HG03521 (cell line): ENCODE data around the gene SLC35A2.
A peak's percentile ranks its signal among the peaks of the same experiment; 100 is the strongest.

Experiments used
- ATAC-seq: cut with Tn5 transposase; IDR thresholded peaks from one replicate; pipeline ENCODE4 v1.9.1; 2021; ENCODE audit warnings: mild to moderate bottlenecking, moderate library complexity; ENCODE audit not compliant: unreplicated experiment

Gene SLC35A2

DNA sequence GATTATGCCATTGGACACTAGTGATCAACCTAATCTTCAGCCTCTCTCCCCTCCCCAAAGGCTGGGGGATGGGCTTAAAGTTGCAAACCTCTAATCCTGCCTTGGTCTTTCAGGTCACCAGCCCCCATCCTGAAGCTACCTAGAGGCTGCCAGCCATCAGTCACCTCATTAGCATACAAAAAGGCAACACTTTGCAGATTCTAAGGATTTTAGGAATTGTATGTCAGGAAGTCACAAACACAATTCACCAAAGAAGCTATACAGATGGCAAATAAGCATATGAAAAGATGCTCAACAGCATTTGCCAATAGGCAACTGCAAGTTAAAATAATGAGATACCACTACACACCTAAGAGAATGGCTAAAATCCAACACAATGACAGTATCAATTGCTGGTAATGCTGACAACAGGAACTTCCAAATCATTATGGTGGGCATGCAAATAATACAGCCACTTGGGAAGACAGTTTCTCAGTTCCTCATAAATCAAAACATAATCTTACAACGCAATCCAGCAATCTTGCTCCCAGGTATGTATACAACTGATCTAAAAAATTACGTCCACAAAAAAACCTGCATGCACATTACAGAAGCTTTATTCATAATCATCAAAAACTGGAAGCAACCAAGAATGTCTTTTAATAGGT, 16.4 kb upstream of the SLC35A2 start:
- ATAC-seq: no peak

DNA sequence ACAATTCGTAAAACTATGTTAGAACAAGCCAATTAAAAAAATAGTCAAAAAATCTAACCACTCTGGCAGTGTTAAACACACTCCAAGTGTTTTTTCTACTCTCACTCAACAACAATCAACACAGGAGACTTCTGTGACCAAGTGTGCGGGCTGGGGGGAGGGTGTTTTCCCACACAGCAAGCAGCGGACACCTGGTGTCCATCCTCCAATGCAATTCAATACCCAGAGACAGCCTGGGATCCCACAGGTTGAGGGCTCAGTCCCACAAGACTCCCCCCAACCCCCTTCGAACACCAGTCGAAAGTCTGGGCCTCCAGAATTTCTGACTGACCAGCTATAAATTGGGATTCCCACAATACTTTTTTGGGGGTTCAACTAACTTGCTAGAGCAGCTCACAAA, 15.7 kb upstream of the SLC35A2 start:
- ATAC-seq: no peak

DNA sequence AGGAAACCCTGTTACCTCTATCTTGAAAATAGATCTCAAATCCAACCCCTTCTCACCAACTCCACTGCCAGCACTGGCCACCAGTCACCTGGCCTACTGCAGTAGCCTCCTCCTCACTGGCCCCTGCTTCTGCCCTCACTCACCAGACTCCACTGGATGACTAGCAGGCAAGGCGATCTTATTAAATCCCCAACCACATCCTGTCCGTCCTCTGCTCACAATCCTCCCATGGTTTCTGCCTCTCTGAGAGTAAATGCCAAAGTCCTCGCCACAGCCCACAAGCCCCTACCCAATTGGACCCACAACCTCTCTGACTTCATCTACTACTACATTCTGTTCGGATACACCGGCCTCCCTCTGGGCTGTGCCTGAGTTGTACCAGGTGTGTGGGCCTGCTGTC, 12.8 kb upstream of the SLC35A2 start:
- no peak for ATAC-seq

DNA sequence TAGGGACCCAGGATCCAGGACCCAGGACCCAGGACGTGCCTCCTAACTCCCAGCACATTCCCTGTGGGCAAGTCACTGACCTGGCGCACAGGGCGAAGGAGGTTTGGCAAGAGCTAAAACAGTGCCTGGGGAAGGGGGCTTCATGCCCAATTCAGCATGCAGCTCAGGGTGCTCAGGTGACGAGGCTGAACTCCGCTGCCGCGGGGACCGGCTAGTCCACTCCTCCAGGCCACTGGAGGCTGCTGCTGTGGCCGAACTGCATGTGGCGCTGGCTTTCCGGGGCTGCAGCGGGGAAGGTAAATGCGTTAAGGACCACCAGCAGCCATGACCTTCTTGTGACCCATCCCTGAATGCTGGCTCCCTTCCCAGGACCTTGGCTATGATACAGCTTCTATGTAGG, 12.3 kb upstream of the SLC35A2 start:
- ATAC-seq: no peak

DNA sequence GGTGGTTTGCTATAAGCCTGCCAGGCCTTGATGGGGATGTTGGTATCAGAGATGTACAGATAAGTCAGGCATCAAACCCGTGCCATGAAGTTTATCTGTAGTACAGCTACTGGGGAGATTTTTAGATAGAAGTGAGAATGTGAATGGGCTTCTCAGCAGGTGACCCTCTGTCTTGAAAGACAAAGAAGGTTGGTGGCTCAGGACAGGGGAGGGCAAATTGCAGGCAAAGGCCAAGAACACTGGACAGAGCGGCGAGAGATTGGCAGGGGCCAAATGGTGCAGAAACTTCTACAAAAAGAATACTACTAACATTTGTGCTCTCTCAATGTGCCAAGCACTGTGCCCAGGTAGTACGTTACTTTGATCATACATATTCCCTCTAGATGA, 9.3 kb upstream of the SLC35A2 start:
- no peak for ATAC-seq

DNA sequence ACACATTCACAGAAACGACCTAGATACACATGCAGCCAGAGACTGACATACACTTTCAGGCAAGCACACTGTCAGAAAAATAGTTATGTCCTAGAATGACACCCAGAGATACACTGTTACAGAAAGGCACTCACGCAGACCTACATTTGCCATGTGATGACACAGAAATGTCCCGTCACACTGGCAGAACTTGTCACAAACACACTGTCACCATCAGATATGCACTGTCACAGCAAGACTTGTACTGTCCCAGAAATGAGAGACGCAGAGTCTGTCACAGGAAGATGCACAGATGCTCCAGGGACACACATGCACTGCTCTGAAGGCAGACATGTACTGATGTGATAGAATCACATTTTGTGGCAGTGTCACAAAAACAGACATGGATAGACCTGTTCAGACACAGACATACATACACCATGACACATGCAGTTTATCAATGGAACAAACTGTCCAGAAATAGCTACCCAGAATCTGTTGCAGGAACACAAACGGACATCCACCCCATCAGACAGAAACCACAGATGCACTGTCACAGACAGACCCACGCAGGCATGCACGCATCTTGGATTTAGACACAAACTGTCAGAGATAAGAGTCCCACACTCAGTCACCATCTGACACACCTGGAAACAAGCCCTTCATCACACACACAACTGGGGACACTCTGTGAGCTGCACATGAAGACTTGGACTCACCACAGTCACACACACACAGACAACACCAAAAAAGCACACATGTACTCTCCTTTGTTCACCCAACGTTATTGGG, 8.7 kb upstream of the SLC35A2 start:
- no peak for ATAC-seq

DNA sequence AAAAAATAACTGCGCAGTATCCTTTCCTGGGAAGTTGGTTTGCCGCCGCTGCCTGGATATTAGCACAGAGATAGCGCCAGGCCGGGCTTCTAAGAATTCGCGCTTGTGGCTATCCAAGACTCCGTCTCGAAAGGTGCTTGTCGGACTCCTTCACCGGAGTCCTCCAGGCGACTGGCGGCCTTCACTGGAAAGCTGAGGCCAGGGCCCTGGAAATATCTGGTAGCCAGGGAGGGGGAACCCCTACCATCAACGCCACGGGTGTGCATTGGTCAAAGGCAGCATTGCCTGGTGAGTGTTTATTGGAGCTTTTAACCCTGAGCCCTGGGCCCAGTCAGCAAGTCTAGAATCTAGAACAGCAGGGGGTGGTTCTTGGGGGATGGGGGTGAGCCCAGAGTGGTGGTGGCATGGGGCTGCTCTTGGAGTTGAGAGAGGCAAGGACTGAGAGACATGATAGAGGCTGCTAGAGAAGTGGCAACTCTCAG, 8.0 kb upstream of the SLC35A2 start:
- ATAC-seq: no peak

DNA sequence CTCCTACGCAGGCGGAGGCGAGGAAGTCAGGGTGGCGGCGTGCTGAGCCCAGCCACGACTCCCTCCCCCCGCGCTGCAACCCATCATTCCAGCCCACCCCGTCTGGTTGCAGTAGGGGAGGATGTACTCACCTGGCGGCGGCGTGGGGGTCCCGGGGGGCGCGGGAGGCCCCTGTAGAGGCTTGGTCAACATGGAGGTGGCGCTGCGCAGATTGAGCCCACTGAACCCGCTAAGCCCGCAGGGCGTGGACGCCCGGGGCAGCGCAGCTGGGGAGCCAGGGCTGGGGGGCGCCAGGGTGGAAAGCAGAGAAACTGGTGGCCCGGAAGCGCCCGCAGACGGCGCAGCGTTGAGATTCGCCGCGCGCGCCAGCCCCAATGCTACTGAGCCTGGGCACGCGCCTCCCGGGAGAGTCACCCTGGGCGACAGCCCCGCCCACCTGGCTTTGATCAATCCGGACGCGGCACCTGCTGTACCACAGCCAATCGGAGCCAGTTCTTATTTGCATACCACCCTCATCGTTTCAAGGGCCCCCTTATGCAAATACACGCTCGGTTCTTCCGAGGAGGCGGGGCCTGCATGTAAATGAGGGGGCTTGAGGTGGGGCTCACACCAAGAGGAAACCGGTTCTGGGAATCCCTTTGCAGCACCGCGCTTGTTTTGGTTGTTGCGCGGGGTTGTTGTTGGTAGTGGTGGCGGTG, 7.3 kb upstream of the SLC35A2 start, which contains the start of gene PIM2:
Gene PIM2, minus strand, starts transcription at position 382 of the 698 bp plus-strand sequence. Its CDS starts 190 bp downstream, at position 192.
- ATAC-seq: peak; percentile 72

DNA sequence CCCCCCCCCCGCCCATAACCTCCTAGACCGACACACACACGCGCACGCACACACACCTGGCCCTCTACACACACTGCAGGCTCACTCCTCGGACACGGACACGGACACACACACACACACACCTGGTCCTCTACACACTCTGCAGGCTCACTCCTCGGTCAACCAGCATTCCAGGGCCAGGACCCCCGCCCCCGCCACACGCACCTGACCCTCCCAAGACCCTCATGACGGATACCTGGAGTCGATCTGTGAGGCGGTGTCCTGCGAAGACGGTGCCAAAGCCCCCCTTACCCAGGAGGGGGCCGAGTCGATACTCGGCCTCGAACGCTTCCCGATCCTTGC, 6.8 kb upstream of the SLC35A2 start:
- ATAC-seq: no peak

DNA sequence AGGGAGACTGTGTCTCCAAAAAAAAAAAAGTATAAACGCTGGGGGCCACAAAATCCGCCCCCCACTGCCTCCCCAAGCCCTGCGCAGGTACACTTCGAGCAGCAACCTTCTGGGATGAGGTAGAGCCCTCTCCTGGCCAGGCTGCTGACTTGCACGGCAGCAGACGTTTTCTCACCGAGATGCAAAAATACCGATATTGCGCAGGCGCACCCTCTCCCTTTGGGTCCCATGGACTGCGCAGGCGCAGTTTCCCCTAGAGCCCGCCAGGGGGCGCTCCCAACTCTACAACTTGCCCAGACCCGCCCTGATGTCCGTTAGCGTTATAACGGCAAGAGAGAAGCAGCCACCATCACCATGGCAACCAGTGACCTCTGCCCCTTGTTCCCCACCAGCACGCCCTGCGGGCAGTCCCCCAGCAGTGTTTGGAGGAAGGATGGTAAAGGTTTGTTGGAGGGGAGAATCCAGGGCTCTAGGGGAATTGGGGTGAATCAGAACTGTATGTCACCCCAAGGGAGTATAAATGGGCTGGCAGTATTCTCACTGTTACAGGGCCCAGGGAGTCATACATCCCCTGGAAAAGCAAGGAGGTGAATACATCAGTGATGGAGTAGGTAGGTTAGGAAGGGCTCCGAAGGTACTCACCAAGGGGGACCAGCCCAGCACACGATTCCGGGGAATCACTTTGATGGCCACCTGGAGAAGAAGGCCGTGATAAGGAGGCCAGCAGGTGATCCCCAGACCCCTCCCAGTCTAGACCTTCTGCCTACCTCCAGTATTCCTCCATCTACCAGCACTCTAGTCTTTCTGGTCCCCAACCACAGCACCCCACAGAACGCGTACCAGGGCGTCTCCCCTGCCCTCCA, 5.9 kb upstream of the SLC35A2 start:
- ATAC-seq: peak; percentile 37

DNA sequence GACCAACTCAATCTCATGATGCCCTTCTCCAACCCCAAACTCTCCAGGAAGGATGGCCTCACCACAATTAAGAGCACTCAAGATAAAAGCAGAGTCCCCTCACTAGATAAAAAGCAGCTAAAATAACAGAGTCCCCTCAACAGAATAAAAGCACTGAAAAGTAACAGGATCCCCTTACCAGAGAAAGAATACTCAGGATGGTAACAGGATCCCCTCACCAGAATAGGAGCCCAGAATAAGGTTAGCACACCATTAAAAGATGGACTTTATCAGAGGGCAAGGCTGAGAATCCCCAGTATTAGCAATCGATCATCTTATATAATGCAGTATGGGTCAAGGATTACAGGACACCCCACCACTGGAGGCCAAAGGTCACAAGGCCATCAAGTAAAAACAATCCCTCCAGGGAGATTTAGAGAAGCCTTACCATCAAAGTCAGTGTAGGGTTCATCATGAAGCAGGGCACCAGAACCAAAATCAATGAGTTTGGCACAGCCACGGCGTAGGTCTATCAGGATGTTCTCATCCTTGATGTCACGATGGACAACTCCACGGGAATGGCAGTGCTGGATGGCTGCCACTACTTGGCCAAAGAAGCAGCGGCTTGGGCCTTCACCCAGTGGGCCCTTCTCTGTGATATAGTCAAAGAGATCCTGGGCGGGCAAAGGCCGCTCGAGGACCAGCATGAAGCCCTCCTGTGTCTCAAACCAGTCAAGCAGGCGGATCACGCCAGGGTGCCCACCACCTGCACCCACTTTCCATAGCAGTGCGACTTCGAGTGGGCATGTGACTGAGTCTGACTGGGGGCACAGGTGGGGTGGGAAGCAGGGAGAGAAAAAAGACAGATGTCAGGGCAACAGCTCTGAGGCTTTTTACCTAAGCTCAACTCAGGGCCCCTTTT, 3.4 kb upstream of the SLC35A2 start:
- no peak for ATAC-seq

DNA sequence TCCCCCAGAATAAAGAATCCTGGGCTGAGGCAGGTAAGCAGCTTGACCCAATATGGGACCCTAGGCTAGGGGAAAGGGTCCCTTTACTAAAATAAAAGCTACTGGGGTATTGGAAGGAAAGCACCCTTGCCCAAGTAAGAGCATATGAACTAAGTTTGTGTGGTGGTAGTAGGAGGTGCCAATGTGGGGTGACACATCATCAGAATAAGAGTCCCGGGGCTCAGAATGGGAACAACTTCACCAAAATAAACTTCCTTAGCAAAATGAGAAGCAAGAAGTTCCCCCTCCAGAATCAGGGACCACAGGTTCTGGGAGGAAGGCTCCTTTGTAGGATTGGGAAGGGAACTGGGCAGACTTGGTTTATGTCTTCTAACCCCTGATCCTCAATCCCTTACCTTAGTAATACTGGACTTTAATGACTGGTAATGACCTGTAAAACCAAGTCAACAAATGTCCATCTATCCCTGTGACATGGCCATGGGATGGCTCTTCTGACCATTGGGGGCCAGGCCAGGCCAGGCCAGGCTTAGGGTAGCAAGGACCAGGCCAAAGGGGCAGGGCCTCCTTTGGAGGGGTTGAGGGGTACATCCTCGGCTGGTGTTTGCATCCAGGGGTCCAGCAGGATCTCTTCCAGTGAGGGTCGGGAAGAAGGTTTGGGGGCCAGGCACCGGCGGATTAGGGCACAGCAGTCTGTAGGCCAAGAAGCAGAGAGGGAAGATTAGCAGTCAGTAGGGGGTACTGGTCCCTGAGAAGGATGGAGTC, 2.3 kb upstream of the SLC35A2 start:
- ATAC-seq: no peak

DNA sequence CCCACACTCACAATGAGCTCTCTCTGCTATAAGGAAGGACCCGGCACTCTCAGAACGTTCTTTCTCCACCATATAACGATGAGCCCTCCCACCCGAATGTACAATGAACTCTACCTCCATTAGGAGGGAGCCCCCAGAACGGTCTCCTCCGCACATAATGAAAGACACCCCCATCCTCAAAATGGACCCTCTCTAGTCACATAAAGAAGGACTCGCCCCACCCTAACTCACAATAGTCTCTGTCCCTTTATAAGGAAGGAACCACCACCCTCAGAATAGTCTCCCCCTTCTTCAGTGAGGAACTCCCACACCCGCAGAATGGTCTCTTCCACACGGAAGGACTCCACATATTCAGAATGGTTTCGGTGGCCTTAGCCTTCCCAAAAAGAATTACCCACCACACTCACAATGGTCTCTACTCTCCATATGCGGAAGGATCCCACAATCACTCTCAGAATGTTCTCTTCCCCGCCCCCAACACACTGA, 477 bp downstream of the SLC35A2 start:
- no peak for ATAC-seq

DNA sequence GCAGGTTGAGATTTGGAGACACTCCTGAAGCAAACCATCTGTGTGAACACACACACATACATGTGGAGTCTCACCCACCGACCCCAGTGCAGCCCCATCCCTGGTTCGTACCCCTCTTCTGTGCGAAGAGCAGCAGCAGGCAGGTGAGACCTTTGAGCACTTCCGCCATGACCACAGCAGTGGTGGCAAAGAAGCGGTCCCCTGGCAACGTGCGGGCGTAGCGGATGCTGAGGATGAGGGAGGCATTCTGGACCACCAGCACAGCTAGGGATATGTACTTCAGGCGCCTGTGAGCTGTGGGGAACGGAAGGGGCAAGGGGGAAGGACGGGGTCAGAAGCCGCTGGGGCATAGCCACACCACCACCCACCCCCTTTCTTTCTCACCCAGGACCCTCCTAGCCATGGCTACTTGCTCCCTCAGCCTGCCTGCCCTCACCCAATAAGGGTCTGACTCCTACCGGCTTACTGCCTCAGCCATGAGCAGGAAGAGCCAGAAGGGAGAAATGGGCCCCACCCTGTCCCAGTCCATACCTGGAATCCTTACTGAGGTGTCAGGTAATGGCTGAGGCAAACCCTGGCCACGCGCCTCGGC, 1.6 kb downstream of the SLC35A2 start:
- no peak for ATAC-seq

DNA sequence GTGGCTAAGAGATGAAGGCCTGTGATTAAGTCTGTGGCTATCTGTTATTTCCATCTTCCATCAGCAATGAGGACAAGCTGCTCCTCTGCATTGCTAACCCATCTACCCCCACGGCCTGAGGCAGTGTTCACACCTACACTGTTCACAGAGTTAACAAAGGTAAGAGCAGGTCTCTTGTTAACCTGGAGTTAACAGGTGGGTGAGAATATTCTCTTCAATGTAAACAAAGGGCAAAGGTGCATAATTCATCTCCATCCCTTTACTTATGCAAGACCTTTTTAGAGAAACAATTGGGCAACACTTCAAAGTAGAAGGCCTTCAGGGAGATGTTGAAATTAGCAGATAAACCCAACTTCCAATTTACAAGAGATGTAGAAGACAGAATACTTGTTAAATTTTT, 2.8 kb downstream of the SLC35A2 start:
- ATAC-seq: no peak

DNA sequence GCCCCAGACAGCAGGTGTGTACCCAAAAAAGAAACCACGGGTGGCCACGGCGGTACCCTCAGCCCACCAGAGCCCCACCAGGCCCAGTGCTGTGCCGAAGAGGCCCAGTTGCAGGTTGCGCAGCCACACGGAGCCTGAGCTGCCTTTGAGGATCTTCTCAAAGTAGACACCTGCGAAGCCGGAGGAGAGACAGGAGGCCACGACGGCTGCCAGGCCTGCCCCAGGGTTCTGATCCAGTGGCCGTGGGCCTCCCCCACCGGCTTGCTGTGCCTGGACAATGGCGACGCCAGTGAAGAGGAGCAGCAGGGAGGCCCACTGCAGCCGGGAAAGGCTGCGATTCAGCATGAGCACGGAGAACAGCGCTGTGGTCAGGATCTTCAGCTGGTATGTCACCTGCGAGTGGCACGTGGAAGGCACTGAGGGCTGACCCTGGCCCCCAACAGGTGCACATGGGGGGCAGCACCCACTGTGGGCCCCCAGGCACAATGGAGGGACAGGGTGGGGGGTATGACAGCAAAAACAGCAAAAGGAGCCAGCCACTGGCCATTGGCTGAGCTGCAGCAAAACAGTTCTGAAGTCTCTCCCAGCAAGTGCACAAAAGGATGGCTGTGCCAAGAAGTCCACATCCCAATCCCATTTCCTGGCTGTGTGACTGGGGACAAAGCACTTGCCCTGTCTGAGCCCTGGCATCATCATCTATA, 6.2 kb downstream of the SLC35A2 start:
- no peak for ATAC-seq

DNA sequence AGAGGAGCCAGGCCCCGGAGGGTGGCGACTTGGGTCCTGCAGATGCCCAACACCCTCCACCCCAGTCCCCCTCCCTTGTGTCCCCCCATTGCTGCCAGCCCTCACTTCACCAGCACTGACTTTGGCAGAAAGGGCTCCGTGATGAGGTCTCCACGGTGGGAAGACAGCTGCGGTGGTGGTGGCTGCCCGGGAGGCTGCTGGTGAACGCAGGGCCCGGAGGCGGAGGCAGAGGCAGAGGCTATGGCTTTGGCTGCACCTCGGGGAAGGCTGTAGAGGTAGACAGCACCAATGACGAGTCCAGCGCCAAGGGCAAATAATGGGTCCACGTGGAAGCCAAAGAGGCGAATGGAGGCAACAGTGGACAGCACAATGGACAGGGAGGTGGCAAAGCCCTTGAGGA, 6.8 kb downstream of the SLC35A2 start:
- no peak for ATAC-seq

DNA sequence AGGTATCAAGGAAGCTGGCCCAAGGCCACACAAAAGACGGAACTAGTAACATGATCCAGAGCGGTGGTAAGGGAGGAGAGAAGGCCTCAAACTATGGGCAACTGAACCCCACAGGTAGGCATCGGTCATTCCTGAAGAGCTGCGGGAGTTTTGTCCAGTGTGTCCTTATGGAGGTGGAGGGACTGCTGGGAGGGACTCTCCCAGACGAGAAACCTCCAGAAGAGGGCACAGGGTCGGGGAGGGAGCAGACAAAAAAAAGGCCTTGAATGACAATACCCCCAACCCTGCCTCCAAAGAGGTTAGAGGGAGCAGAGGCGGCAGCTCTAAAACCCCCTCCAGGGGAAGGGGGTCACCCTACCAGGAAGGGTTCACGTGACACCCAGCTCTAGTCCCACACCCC, 7.3 kb downstream of the SLC35A2 start:
- ATAC-seq: no peak
